ENCODE results near the gene ASCC2.
A peak's percentile ranks its signal among the peaks of the same experiment; 100 is the strongest.

The ASCC2 gene

DNA sequence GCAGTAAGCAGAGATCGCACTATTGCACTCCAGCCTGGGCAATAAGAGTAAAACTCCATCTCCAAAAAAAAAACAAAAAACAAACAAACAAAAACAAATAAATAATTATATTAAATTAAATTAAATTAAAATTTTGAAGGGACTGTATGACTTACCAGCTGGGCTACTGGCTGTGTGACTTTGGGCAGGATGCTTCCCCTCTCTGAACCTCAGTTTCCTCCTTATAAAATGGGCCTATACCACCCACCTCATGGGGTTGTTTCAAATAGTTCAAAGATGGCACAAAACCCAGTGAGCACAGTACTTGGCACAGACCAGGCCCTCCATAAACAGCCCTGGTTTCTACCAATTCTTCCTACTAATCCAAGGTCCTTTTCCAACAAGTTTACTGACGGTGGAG lies 34.9 kb downstream of the ASCC2 start:
- TF ChIP-seq, protein P1, sequence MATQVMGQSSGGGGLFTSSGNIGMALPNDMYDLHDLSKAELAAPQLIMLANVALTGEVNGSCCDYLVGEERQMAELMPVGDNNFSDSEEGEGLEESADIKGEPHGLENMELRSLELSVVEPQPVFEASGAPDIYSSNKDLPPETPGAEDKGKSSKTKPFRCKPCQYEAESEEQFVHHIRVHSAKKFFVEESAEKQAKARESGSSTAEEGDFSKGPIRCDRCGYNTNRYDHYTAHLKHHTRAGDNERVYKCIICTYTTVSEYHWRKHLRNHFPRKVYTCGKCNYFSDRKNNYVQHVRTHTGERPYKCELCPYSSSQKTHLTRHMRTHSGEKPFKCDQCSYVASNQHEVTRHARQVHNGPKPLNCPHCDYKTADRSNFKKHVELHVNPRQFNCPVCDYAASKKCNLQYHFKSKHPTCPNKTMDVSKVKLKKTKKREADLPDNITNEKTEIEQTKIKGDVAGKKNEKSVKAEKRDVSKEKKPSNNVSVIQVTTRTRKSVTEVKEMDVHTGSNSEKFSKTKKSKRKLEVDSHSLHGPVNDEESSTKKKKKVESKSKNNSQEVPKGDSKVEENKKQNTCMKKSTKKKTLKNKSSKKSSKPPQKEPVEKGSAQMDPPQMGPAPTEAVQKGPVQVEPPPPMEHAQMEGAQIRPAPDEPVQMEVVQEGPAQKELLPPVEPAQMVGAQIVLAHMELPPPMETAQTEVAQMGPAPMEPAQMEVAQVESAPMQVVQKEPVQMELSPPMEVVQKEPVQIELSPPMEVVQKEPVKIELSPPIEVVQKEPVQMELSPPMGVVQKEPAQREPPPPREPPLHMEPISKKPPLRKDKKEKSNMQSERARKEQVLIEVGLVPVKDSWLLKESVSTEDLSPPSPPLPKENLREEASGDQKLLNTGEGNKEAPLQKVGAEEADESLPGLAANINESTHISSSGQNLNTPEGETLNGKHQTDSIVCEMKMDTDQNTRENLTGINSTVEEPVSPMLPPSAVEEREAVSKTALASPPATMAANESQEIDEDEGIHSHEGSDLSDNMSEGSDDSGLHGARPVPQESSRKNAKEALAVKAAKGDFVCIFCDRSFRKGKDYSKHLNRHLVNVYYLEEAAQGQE (IDR thresholded peaks at IDR 0.05; ENCODE audit: insufficient read depth in 1 of 2, low read depth in 2 of 2, low read length in 2 of 2), result no peak
- TF ChIP-seq POLR2AphosphoS5 (IDR thresholded peaks at IDR 0.05; ENCODE audit: low read depth, low read length), result no peak
- no peak for TF ChIP-seq FOXP2 (optimal IDR thresholded peaks at IDR 0.05; ENCODE audit: borderline replicate concordance, extremely low read depth, extremely low read length, insufficient read depth)

DNA sequence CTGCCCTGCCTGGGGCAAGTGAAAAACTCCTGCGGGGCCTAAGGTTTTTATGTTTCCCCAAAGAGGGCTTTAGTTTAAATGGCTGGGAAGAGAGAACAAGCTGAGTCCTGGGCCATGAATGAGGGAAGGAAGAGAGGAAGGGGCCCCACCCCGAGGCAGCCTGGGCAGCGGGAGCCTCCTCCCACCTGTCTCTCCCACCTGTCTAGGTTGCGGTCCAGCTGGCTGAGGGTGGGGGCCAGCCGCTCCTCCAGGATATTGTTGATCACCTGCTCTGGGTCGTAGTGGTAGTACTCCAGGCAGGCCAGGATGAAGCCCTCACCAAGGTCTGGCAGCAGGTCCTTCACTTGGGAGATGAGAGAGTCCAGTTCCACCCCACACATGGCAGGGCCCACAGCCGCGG lies 36.3 kb downstream of the ASCC2 start:
- TF ChIP-seq TAF1 (IDR thresholded peaks at IDR 0.05; ENCODE audit: borderline replicate concordance, insufficient read depth, low read length), result no peak
- no peak for TF ChIP-seq FOXP2 (optimal IDR thresholded peaks at IDR 0.05; ENCODE audit: borderline replicate concordance, extremely low read depth, extremely low read length, insufficient read depth)
- TF ChIP-seq POLR2AphosphoS5 (IDR thresholded peaks at IDR 0.05; ENCODE audit: low read depth, low read length), result no peak
- TF ChIP-seq SIN3A (IDR thresholded peaks at IDR 0.05; ENCODE audit: borderline replicate concordance, insufficient read depth, low read length), result no peak
- TF ChIP-seq, protein P1 (IDR thresholded peaks at IDR 0.05; ENCODE audit: insufficient read depth in 1 of 2, low read depth in 2 of 2, low read length in 2 of 2), result no peak

- TF ChIP-seq POLR2AphosphoS5 (IDR thresholded peaks at IDR 0.05; ENCODE audit: low read depth, low read length) (no peak), TAF1 (IDR thresholded peaks at IDR 0.05; ENCODE audit: borderline replicate concordance, insufficient read depth, low read length) (no peak), SIN3A (IDR thresholded peaks at IDR 0.05; ENCODE audit: borderline replicate concordance, insufficient read depth, low read length) (no peak), FOXP2 (optimal IDR thresholded peaks at IDR 0.05; ENCODE audit: borderline replicate concordance, extremely low read depth, extremely low read length, insufficient read depth) (no peak)
- TF ChIP-seq, protein P1 (IDR thresholded peaks at IDR 0.05; ENCODE audit: insufficient read depth in 1 of 2, low read depth in 2 of 2, low read length in 2 of 2), result no peak
Observed at GRCh38 chr22:29801153-29801552, 36.9 kb downstream of the ASCC2 start.

GRCh38 chr22:29799217-29799680 lies 38.8 kb downstream of the ASCC2 start:
- TF ChIP-seq, protein P1 (IDR thresholded peaks at IDR 0.05; ENCODE audit: insufficient read depth in 1 of 2, low read depth in 2 of 2, low read length in 2 of 2), result no peak
- TF ChIP-seq TAF1 (IDR thresholded peaks at IDR 0.05; ENCODE audit: borderline replicate concordance, insufficient read depth, low read length), result peak; percentile 23; the same call in 1 of the 2 replicates

- TF ChIP-seq SIN3A (IDR thresholded peaks at IDR 0.05; ENCODE audit: borderline replicate concordance, insufficient read depth, low read length) (no peak), POLR2AphosphoS5 (IDR thresholded peaks at IDR 0.05; ENCODE audit: low read depth, low read length) (no peak), FOXP2 (optimal IDR thresholded peaks at IDR 0.05; ENCODE audit: borderline replicate concordance, extremely low read depth, extremely low read length, insufficient read depth) (no peak), TAF1 (IDR thresholded peaks at IDR 0.05; ENCODE audit: borderline replicate concordance, insufficient read depth, low read length) (no peak)
- TF ChIP-seq, protein P1 (IDR thresholded peaks at IDR 0.05; ENCODE audit: insufficient read depth in 1 of 2, low read depth in 2 of 2, low read length in 2 of 2), result no peak
Observed at GRCh38 chr22:29798801-29799200, 39.3 kb downstream of the ASCC2 start.

All from PFSK-1 (cell line).